Aorta (tissue), 5 donors: Measurements from ENCODE around the gene NCOA3. TPM values are rescaled to one million over a fixed set of nuclear protein-coding genes. Genes with fewer than 3 reads are reported as not detected.
A peak's percentile ranks its signal among the peaks of the same experiment; 100 is the strongest.

Source experiments
- ATAC-seq: fragments of 200-7000 bp; cut with Tn5 transposase; one replicate; pipeline ENCODE4 v1.9.1; 2022; ENCODE audit warnings: moderate library complexity; ENCODE audit not compliant: low FRiP score
- DNase-seq, 2 donors: peaks; one replicate each; pipeline ENCODE4 v3.0.0-alpha.2; 2020
- H3K27ac ChIP-seq, 2 donors: one replicate each; pipeline ENCODE4 v1.5.1; 2013; ENCODE audit warnings: low read length in 2 of 2, mild to moderate bottlenecking in 2 of 2, moderate library complexity in 2 of 2, control low read depth in 1 of 2, inconsistent platforms in 1 of 2, low read depth in 1 of 2
- H3K27me3 ChIP-seq, 2 donors: one replicate each; pipeline ENCODE4 v1.6.1; 2013; ENCODE audit warnings: control low read depth in 1 of 2, low read length in 1 of 2, mild to moderate bottlenecking in 1 of 2, moderate library complexity in 1 of 2; ENCODE audit not compliant: insufficient read depth in 2 of 2, control insufficient read depth in 1 of 2
- H3K36me3 ChIP-seq, 2 donors: one replicate each; pipeline ENCODE4 v1.6.1; 2013; ENCODE audit warnings: control low read depth in 1 of 2, low read length in 1 of 2, mild to moderate bottlenecking in 1 of 2; ENCODE audit not compliant: insufficient read depth in 2 of 2, control insufficient read depth in 1 of 2
- H3K4me1 ChIP-seq, 2 donors: one replicate each; pipeline ENCODE4 v1.6.1; 2013; ENCODE audit warnings: low read length in 2 of 2, control low read depth in 1 of 2, mild to moderate bottlenecking in 1 of 2, moderate library complexity in 1 of 2; ENCODE audit not compliant: insufficient read depth in 2 of 2, control insufficient read depth in 1 of 2
- H3K4me3 ChIP-seq, 2 donors: one replicate each; pipeline ENCODE4 v1.5.1; 2013; ENCODE audit warnings: low read length in 2 of 2, control low read depth in 1 of 2, mild to moderate bottlenecking in 1 of 2
- H3K9me3 ChIP-seq: one replicate; pipeline ENCODE4 v1.6.1; 2013; ENCODE audit warnings: mild to moderate bottlenecking, low read length; ENCODE audit not compliant: control insufficient read depth
- WGBS, 2 donors: extraction: QIAGEN DNeasy Blood & Tissue Kit; methylation state at CpG; one replicate each; pipeline ENCODE4 v1.1.7; 2013; 5-methylcytosine and 5-hydroxymethylcytosine counted together
- intact Hi-C, 2 donors: fragments of 100-400 bp; cut with DNase I; formaldehyde crosslinking; loops; one replicate each; pipeline versions ENCODE4 v1.14.2 to v1.15.0; 2022
- polyA plus RNA-seq, 2 donors: library from polyadenylated mRNA; stranded (reverse); fragments of 200-250 nt; gene quantifications; one replicate each; pipeline ENCODE4 v1.2.3, GENCODE V29; 2013
- total RNA-seq, 2 donors: library from RNA; stranded (reverse); fragmentation: NEBNext Ultra II Directional; extraction: Animal tissue kit (Norgen Biotek cat#: 25700); gene quantifications; one replicate each; pipeline ENCODE4 v1.2.1, GENCODE V29; 2021
- donor health status: healthy with polysubstance abuse.
- donor health status: Bipolar disorder and iron deficiency.
- donor health status: DM: no; HTN: no; CAD: no.
- donor health status: DM: no; HTN: no; CAD: no.
- donor health status: DM: yes; HTN: yes; CAD: no.

NCOA3 gene
- total and polyA plus RNA-seq, 4 donors, result 4.8 to 53.7 (median 27.7) TPM

DNA sequence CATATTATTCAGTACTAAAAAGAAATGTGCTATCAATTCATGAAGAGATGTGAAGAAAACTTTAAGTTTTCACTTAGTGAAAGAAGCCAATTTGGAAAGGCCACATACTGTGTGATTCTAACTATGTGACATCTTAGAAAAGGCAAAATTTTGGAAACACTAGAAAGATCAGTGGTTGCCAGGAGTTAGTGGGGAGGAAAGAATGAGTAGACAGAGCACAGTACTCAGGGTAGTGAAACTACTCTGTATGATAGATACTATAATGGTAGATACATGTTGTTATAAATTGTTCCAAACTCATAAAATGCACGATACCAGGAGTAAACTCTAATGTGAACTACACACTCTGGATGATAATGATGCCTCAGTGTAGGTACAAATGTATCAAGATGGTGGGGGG is 14.2 kb downstream of the NCOA3 start:
- WGBS, 2 donors, result 93 to 97% methylated on average over 1 of the region's 1 CpG
- DNase-seq (no peak), ATAC-seq (no peak)
- H3K36me3 ChIP-seq, result no peaks in the 10 kb centered on the region
- H3K27me3 ChIP-seq, result no peaks in the 10 kb centered on the region
- H3K4me3 ChIP-seq, result no peak overlapping the region
- no peaks in the 10 kb centered on the region for H3K9me3 ChIP-seq
- no peak overlapping the region for H3K27ac ChIP-seq
- peaks cover 0 to 2% of the 10 kb centered on the region in 2 donors for H3K4me1 ChIP-seq
- intact Hi-C loops, result no loop called here

DNA sequence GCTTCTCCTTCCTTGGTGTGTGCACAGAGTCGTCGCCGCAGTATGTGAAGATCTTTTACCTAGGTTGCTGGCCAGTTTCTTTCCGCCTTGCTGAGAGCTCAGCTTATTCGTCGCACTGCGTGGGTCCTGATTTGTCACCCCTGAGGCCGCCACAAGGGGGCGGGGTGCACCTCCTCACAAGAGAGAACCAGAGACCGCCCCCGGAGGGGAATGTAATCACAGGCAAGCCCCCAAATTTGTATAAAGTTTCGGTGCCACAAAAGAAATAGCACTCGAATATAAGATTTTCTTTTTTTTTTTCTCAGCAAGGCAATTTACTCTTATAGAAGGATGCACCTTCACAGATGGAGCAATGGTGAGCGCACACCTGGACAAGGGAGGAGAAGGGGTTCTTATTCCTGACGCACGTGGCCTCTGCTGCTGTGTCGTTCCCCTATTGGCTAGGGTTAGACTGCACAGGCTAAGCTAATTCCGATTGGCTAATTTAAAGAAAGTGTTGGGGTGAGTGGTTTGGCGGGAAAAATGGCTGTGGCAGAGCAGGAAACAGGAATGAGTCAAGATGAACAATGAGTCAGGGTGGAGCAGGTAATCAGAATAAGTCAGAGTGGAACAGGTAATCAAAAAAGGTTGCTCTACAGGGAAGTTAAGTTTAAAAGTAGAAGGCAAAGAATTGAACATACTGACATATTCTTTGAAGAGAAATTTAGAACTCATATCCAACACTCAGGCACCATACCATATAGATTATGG is 19.5 kb downstream of the NCOA3 start:
- no peaks in the 10 kb centered on the region for H3K27me3 ChIP-seq
- ATAC-seq, result no peak

DNA sequence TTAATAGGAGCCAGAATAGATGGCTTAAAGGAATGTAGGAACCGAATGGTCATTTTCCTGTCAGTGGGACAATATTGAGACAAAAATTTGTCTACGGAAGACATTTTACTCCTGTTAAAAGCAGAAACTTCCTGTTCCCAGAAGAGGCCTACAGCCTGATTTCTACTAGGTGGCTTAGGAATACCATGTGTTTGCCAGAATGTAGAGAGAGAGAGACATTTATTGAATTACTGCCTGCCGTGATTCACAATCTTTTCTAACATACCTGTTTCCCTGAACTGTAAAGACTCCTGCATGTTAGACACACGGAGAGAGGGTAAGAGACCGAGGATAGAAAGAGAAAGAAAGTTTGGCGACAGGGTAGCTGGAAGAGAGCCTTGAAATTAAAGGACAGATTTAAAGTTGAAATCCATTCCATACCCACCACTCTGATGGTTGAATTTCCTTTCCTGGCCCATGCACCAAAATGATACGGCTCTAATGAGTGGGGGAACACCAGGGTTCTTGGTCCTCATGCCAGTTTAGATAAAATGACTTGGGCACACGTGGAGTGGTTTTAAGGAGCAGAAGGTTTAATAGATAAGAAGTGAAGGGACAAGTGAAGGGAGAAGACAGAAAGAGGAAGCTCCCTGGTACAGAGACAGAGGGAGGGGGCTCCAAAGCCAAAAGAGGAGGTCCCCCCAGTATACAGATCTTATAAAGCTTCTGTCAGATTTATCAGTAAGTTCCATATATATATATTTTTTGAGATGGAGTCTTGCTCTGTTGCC is 22.5 kb downstream of the NCOA3 start:
- Histone ChIP-seq H3K27me3 (no peaks in the 10 kb centered on the region), H3K9me3 (no peaks in the 10 kb centered on the region), H3K4me3 (no peak overlapping the region), H3K36me3 (no peaks in the 10 kb centered on the region), H3K27ac (no peak overlapping the region), H3K4me1 (peaks cover 0 to 4% of the 10 kb centered on the region in 2 donors)
- WGBS, 2 donors, result 1 to 31% methylated on average over 8 of the region's 8 CpGs
- DNase-seq, result no peak
- intact Hi-C loops, result no loop called here
- no peak for ATAC-seq

More for the DNA sequence above, 19.5 kb downstream of the NCOA3 start:
- WGBS, 2 donors, result 98% methylated on average over 19 of the region's 19 CpGs
- Histone ChIP-seq H3K27ac (no peak overlapping the region), H3K4me3 (no peak overlapping the region), H3K4me1 (peaks cover 2 to 4% of the 10 kb centered on the region in 2 donors), H3K9me3 (no peaks in the 10 kb centered on the region), H3K36me3 (no peaks in the 10 kb centered on the region)
- intact Hi-C loops, result no loop called here
- DNase-seq, result peak in 1 of 2 donors; percentile 69

DNA sequence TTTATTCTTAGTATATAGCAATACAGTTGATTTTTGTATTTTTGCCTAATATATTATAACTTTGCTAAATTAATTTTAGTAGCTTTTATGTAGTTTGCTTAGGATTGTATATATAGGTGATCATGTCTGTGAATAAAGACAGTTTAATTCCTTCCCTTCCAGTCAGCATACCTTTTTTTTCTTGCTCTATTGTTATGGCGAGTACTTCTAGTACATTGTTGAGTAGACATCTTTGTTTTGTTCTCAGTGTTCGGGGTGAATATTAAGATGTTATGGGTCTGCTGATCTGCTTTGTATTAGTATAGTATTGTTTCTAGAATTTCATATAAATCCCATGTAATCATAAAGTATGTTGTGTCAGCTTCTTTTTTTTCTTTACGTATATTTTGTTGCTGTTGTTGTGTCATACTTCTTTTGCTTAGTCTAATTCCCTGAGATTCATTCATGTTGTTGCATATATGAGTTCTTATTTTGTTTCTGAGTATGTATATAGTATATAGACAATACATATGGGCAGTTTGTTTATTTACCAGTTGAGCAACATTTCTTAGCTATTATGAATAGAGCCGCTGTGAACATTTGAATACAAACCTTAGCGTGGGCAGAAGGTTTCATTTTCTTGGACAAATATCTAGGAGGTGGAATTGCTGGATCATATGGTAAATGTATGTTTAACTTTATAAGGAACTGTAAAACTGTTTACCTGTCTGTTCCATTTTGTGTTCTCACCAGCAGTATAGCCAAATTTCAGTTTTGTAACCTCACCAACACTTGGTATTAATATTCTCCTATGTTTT is 25.5 kb downstream of the NCOA3 start:
- Histone ChIP-seq H3K36me3 (no peaks in the 10 kb centered on the region), H3K4me1 (peaks cover 0 to 4% of the 10 kb centered on the region in 2 donors), H3K9me3 (no peaks in the 10 kb centered on the region), H3K27ac (no peak overlapping the region), H3K27me3 (no peaks in the 10 kb centered on the region), H3K4me3 (no peak overlapping the region)
- ATAC-seq (no peak), DNase-seq (no peak)
- 96 to 98% methylated on average over 5 of the region's 5 CpGs for WGBS, 2 donors
- intact Hi-C loops, result no loop called here

DNA sequence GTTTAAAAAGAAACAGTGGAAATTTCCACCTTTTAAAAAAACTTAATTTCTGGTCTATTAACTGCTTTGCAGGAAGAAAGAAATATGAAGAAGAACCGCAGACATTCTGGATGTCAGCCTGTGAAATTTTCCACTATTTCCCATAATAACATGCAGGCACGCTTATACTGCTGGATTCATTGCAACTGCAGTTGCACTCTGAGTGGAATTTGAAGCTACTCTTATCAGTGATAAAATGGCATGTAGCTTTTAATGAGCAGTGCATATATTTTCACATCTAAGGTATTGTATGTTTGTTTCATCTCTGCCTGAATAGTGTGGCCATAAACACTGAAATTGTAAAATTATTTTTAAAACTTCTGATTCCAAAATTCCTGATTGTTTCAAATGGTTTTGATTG is 28.2 kb downstream of the NCOA3 start:
- Histone ChIP-seq H3K36me3 (no peaks in the 10 kb centered on the region), H3K27me3 (no peaks in the 10 kb centered on the region), H3K9me3 (no peaks in the 10 kb centered on the region), H3K4me3 (no peak overlapping the region), H3K27ac (no peak overlapping the region), H3K4me1 (no peaks in the 10 kb centered on the region)
- ATAC-seq (no peak), DNase-seq (no peak)
- WGBS, 2 donors, result 14 to 18% methylated on average over 2 of the region's 2 CpGs
- intact Hi-C loops, result no loop called here

DNA sequence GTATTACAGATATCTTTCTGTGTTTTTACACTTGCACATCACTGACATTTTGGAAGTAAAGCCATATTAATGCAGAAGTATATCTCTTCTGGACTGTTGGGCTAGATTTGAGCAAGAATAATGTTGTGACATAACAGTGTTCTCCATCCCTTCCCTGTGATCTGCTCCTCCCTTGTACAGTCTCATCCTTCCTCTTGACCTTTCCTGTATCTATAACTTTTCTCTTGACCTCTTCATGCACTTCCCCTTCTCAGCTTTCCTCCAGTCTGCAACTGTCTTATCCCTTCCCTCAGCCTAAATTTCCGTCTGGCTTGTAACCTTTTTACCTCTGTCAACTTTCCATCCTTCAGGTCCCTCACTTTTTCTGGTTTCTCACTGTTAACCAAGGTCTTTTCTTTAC is 29.8 kb downstream of the NCOA3 start:
- ATAC-seq (no peak), DNase-seq (no peak)
- WGBS, 2 donors, result 84 to 87% methylated on average over 1 of the region's 1 CpG

DNA sequence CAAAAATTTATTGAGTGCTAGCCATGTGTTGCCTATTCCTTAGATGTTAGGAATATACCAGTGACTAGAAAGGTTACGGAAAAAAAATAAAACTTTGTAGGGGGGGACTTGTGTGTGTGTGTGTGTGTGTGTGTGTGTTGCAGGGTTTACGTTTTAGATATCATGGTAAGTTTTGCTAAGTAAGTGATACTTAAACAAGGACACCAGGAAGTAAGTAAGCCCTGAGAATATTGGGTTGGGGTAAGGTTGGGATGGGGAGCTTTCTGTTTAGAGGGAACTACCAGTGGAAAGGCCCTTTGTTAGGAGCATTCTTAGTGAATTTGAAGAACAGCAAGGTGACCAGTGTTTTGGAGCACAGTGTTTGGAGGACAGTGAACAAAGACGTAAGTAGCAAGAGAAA is 30.3 kb downstream of the NCOA3 start:
- intact Hi-C loops, result no loop called here
- H3K4me1 ChIP-seq, result no peaks in the 10 kb centered on the region
- ATAC-seq, result no peak
- H3K27me3 ChIP-seq, result no peaks in the 10 kb centered on the region
- no peak overlapping the region for H3K27ac ChIP-seq
- H3K36me3 ChIP-seq, result peaks cover 0 to 2% of the 10 kb centered on the region in 2 donors
- WGBS, 2 donors, result 90 to 92% methylated on average over 3 of the region's 3 CpGs
- H3K4me3 ChIP-seq, result no peak overlapping the region
- DNase-seq, result no peak
- H3K9me3 ChIP-seq, result no peaks in the 10 kb centered on the region

More for the DNA sequence above, 29.8 kb downstream of the NCOA3 start:
- no peaks in the 10 kb centered on the region for H3K27me3 ChIP-seq
- intact Hi-C loops, result no loop called here
- H3K27ac ChIP-seq, result no peak overlapping the region
- no peaks in the 10 kb centered on the region for H3K4me1 ChIP-seq
- no peaks in the 10 kb centered on the region for H3K9me3 ChIP-seq
- H3K4me3 ChIP-seq, result no peak overlapping the region
- peaks cover 0 to 2% of the 10 kb centered on the region in 2 donors for H3K36me3 ChIP-seq

DNA sequence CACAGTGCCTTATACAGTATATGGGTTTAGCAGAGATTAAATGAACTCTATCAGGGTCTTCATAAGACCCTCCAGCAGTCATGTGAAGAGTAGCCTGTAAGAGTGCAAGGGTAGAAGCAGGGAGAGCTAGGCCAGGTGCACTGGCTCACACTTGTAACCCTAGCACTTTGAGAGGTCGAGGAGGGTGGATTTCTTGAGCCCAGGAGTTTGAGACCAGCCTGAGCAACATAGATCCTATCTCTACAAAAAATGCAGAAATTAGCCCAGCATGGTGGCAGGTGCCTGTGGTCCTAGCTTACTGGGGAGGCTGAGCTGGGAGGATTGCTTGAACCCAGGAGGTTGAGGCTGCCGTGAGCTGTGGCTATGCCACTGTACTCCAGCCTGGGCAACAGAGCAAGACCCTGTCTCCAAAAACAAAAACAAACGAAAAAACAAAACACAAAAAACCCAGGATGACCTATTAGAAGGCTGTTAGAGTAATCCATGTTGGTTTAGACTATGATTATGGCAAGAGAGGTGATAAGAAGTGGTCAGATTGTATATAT is 31.9 kb downstream of the NCOA3 start:
- intact Hi-C loops, result no loop called here
- DNase-seq (no peak), ATAC-seq (no peak)
- Histone ChIP-seq H3K27ac (no peak overlapping the region), H3K27me3 (no peaks in the 10 kb centered on the region), H3K4me1 (no peaks in the 10 kb centered on the region), H3K4me3 (no peak overlapping the region), H3K9me3 (no peaks in the 10 kb centered on the region), H3K36me3 (peaks cover 0 to 2% of the 10 kb centered on the region in 2 donors)
- 95 to 96% methylated on average over 3 of the region's 3 CpGs for WGBS, 2 donors
